Brain pericyte (primary cell): ENCODE results near the gene SNRNP27.
"Not testable (repeated sequence)": the region's sequence is repeated elsewhere in the genome, so short reads cannot be mapped to it uniquely, and the experiment has no call there.

Experiments used
- DNase-seq: peaks from one replicate; pipeline ENCODE4 v3.0.0-alpha.2; 2012; ENCODE audit warnings: low read depth, low spot score

The SNRNP27 gene

GRCh38 chr2:69946351-69947324, 52.9 kb downstream of the SNRNP27 start:
- no peak for DNase-seq

DNA sequence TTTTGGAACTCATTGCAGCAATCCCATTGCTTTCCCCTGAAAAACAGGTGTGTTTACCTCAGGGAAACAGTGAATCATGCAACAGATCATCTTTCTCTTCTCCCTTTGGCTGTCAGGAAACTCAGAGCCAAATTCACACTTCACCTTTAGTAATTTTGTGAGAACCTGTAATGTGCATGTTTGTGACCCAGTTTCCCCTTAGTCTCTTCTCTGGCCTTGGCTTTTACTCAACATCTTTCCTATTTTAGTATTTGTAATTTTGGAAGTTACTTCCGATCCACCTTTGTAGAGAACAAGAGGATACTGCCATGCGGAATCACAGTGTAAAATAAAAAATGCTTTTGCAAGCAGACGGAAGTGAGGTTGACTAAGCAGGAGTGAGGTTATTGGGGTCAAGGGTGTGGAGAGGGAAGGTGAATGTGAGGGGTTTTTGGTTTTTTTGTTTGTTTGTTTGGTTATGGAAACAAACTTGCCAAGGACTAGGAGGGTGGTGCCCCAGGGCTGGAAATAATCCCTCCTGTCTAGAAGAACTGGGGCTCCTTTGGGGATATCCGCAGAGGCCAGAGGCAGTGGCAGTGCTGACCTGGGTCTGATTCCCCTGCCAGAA, 53.7 kb downstream of the SNRNP27 start:
- no peak for DNase-seq

DNA sequence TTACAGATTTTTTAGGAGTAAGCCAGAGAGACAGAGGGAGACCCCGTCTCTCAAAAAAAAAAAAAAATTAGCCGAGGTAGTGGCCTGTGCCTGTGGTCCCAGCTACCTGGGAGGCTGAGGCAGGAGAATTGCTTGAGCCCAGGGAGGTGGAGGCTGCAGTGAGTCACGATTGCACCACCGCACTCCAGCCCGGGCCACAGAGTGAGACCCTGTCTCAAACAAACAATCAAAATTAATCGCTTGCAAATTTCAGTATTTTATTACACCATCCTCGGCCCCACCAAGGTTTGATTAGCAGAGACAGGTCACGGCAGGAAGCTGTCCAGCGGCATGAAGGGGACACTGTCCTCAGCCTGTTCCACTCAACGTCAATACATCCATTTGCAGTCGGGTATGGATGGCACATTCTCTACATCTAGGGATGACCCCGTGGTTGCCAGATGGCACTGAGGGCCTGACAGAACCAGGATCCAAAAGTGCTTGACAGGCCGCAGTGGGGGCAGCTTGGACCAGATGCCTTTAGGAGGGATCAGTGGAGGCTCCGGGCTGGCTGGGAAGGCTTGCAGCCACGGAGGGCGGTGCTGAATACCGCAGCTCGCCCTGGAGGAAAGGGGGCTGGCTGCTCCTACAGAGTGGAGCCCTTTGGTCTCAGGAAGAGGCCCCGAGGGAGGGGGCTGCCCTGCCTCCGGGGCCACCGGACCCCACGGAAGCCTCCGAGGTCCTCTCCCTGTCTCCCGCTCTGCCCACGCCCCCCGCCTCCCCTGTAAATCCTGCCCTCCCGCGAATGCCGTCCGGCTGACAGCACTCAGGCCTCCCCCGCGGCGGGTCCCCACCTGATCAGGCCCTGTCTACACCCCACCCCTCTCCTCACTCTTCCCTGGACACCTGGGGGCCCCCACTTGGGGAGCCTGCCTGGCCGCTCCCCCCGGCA, 54.5 kb downstream of the SNRNP27 start:
- no peak for DNase-seq

- DNase-seq: no peak
Measured at GRCh38 chr2:69948963-69949645, 55.3 kb downstream of the SNRNP27 start.

DNA sequence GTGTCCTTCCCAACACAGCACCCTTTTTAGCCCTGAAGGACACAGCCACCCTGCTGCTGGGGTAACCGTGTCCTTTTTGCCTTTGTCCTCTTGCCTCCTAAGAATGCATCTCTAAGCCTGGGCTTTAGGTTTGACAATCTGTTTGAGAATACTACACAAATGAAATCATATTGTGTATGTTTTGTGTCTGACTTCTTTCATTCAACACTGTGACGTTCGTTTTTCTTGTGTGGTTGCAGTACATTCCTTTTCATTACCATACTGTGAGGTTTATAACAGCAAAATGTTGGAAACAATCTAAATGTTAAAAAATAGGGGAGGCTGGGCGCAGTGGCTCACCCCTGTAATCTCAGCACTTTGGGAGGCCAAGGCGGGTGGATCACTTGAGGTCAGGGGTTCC, 56.5 kb downstream of the SNRNP27 start:
- no peak for DNase-seq

DNA sequence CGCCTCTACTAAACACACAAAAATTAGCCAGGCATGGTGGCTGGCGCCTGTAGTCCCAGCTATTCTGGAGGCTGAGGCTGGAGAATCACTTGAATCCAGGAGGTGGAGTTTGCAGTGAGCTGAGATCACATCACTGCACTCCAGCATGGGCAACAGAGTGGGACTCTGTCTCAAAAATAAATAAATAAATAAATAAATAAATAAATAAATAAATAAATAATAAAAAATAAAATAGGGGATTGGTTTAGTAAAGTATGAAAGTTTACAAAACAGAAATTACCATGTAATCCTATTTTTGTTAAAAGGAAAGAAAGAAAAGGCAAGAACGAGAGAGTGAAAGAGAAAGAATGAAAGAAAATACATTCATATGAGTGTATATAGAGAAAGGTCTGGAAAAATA, 56.9 kb downstream of the SNRNP27 start:
- DNase-seq: not testable (repeated sequence)

- DNase-seq: no peak
Measured at GRCh38 chr2:69952336-69953115, 58.8 kb downstream of the SNRNP27 start.

DNA sequence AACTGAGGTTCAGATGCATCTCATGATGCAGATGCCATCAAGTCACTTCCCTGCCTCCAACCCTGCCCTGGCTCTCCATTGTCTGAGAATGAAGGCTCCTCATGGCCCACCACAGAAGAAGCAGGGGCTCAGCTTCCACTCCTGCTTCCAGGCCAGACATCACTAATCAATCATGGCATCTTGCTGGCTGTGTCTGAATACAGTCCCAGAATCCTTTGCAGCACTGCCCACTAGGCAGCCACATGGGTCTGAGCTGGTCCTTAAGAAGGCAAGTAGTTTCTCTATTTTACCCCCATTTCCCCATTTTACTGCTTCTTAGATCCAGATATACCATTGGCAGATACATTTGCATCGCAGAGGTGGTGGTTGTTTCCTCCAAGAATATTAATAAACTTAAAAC, 60.3 kb downstream of the SNRNP27 start:
- DNase-seq: no peak
